Dendritic cell treated with granulocyte-macrophage colony-stimulating factor and Interleukin-4, amounts not matched to agents 40 ng/mL and 50 ng/mL, for 4 days (primary cell): ENCODE results near the gene ID3.
"Not testable (repeated sequence)": the region's sequence is repeated elsewhere in the genome, so short reads cannot be mapped to it uniquely, and the experiment has no call there.

Experiments used
- H3K27ac Mint-ChIP-seq: one replicate; pipeline ENCODE4 v1.8.0; 2022; ENCODE audit warnings: mild to moderate bottlenecking, mixed read lengths
- H3K27me3 Mint-ChIP-seq: one replicate; pipeline ENCODE4 v1.8.0; 2022; ENCODE audit warnings: mild to moderate bottlenecking, mixed read lengths
- H3K36me3 Mint-ChIP-seq: one replicate; pipeline ENCODE4 v1.8.0; 2022; ENCODE audit warnings: low read depth, mixed read lengths
- H3K4me1 Mint-ChIP-seq: one replicate; pipeline ENCODE4 v1.8.0; 2022; ENCODE audit warnings: low read depth, mixed read lengths
- H3K4me3 Mint-ChIP-seq: one replicate; pipeline ENCODE4 v1.8.0; 2022; ENCODE audit warnings: mild to moderate bottlenecking, moderate library complexity, mixed read lengths
- H3K9me3 Mint-ChIP-seq: one replicate; pipeline ENCODE4 v1.8.0; 2022; ENCODE audit warnings: mixed read lengths
- intact Hi-C: fragments of 100-400 bp; cut with micrococcal nuclease; formaldehyde crosslinking; loops from one replicate; pipeline ENCODE4 v1.15.0; 2022

ID3 gene

GRCh38 chr1:23555986-23556634, 3.2 kb downstream of the ID3 start:
- no peak overlapping the region for H3K4me3 Mint-ChIP-seq
- H3K36me3 Mint-ChIP-seq, result peaks cover 38% of the 10 kb centered on the region
- intact Hi-C loops, result no loop called here
- H3K4me1 Mint-ChIP-seq, result peaks cover 62% of the 10 kb centered on the region
- peaks cover 62% of the 10 kb centered on the region for H3K27me3 Mint-ChIP-seq
- H3K9me3 Mint-ChIP-seq, result no peaks in the 10 kb centered on the region
- peak overlapping the region; percentile 93 for H3K27ac Mint-ChIP-seq

GRCh38 chr1:23555270-23555985, 3.9 kb downstream of the ID3 start:
- intact Hi-C loops, result no loop called here
- Mint-ChIP-seq H3K27me3 (peaks cover 68% of the 10 kb centered on the region), H3K4me1 (peaks cover 56% of the 10 kb centered on the region), H3K36me3 (peaks cover 38% of the 10 kb centered on the region), H3K4me3 (peak overlapping the region; percentile 77), H3K9me3 (no peaks in the 10 kb centered on the region), H3K27ac (peak overlapping the region; percentile 93)

- Mint-ChIP-seq H3K4me1 (peaks cover 48% of the 10 kb centered on the region), H3K27ac (peak overlapping the region; percentile 93), H3K4me3 (peak overlapping the region; percentile 96), H3K9me3 (no peaks in the 10 kb centered on the region), H3K27me3 (peaks cover 72% of the 10 kb centered on the region), H3K36me3 (peaks cover 38% of the 10 kb centered on the region)
- intact Hi-C loops, result no loop called here
Observed at GRCh38 chr1:23554481-23555269, 4.6 kb downstream of the ID3 start.

GRCh38 chr1:23554127-23554480, 5.2 kb downstream of the ID3 start:
- peaks cover 72% of the 10 kb centered on the region for H3K27me3 Mint-ChIP-seq
- H3K4me3 Mint-ChIP-seq, result peak overlapping the region; percentile 96
- H3K4me1 Mint-ChIP-seq, result peaks cover 47% of the 10 kb centered on the region
- peak overlapping the region; percentile 93 for H3K27ac Mint-ChIP-seq
- no peaks in the 10 kb centered on the region for H3K9me3 Mint-ChIP-seq
- intact Hi-C loops, result no loop called here
- H3K36me3 Mint-ChIP-seq, result peaks cover 34% of the 10 kb centered on the region

GRCh38 chr1:23553231-23554126, 5.8 kb downstream of the ID3 start:
- Mint-ChIP-seq H3K36me3 (peaks cover 28% of the 10 kb centered on the region), H3K4me1 (peaks cover 47% of the 10 kb centered on the region), H3K27me3 (peaks cover 72% of the 10 kb centered on the region), H3K9me3 (no peaks in the 10 kb centered on the region), H3K4me3 (no peak overlapping the region), H3K27ac (peak overlapping the region; percentile 93)
- intact Hi-C loops, result no loop called here

- intact Hi-C loops, result no loop called here
- Mint-ChIP-seq H3K9me3 (no peaks in the 10 kb centered on the region), H3K4me3 (no peak overlapping the region), H3K27ac (no peak overlapping the region), H3K4me1 (peaks cover 31% of the 10 kb centered on the region), H3K27me3 (peaks cover 62% of the 10 kb centered on the region), H3K36me3 (peaks cover 12% of the 10 kb centered on the region)
Observed at GRCh38 chr1:23551849-23552248, 7.5 kb downstream of the ID3 start.

- Mint-ChIP-seq H3K4me3 (no peak overlapping the region), H3K36me3 (no peaks in the 10 kb centered on the region), H3K4me1 (peaks cover 1% of the 10 kb centered on the region), H3K27ac (no peak overlapping the region), H3K27me3 (peaks cover 53% of the 10 kb centered on the region), H3K9me3 (no peaks in the 10 kb centered on the region)
- intact Hi-C loops, result no loop called here
Observed at GRCh38 chr1:23548704-23549143, 10.6 kb downstream of the ID3 start.

- H3K4me3 Mint-ChIP-seq, result no peak overlapping the region
- intact Hi-C loops, result no loop called here
- H3K36me3 Mint-ChIP-seq, result no peaks in the 10 kb centered on the region
- H3K9me3 Mint-ChIP-seq, result no peaks in the 10 kb centered on the region
- H3K4me1 Mint-ChIP-seq, result no peaks in the 10 kb centered on the region
- peaks cover 39% of the 10 kb centered on the region for H3K27me3 Mint-ChIP-seq
- no peak overlapping the region for H3K27ac Mint-ChIP-seq
Observed at GRCh38 chr1:23546897-23547584, 12.3 kb downstream of the ID3 start.

GRCh38 chr1:23545851-23546250, 13.4 kb downstream of the ID3 start:
- H3K4me3 Mint-ChIP-seq, result no peak overlapping the region
- peaks cover 35% of the 10 kb centered on the region for H3K27me3 Mint-ChIP-seq
- H3K36me3 Mint-ChIP-seq, result no peaks in the 10 kb centered on the region
- no peaks in the 10 kb centered on the region for H3K4me1 Mint-ChIP-seq
- H3K27ac Mint-ChIP-seq, result no peak overlapping the region
- intact Hi-C loops, result no loop called here
- H3K9me3 Mint-ChIP-seq, result no peaks in the 10 kb centered on the region

- Mint-ChIP-seq H3K9me3 (no peaks in the 10 kb centered on the region), H3K27ac (no peak overlapping the region), H3K4me3 (no peak overlapping the region), H3K36me3 (no peaks in the 10 kb centered on the region), H3K27me3 (peaks cover 29% of the 10 kb centered on the region), H3K4me1 (peaks cover 4% of the 10 kb centered on the region)
- intact Hi-C loops, result loop anchor here (1.0 kb wide), 1 partner anchor 93 kb away; no protein-coding TSS in a partner anchor
Observed at GRCh38 chr1:23544444-23545389, 14.6 kb downstream of the ID3 start.

GRCh38 chr1:23543707-23544443, 15.4 kb downstream of the ID3 start:
- peaks cover 8% of the 10 kb centered on the region for H3K4me1 Mint-ChIP-seq
- H3K4me3 Mint-ChIP-seq, result no peak overlapping the region
- intact Hi-C loops, result loop anchor here (1.0 kb wide), 1 partner anchor 93 kb away; no protein-coding TSS in a partner anchor
- no peaks in the 10 kb centered on the region for H3K9me3 Mint-ChIP-seq
- H3K27me3 Mint-ChIP-seq, result peaks cover 28% of the 10 kb centered on the region
- H3K27ac Mint-ChIP-seq, result no peak overlapping the region
- H3K36me3 Mint-ChIP-seq, result no peaks in the 10 kb centered on the region

GRCh38 chr1:23542940-23543339, 16.4 kb downstream of the ID3 start:
- H3K27ac Mint-ChIP-seq, H3K36me3 Mint-ChIP-seq, intact Hi-C loops, H3K4me1 Mint-ChIP-seq, H3K4me3 Mint-ChIP-seq, H3K9me3 Mint-ChIP-seq: not testable (repeated sequence)
- H3K27me3 Mint-ChIP-seq, result peaks cover 21% of the 10 kb centered on the region
